GM21576 (cell line): Measurements from ENCODE around the gene FCRL2.
"Not testable (repeated sequence)": the region's sequence is repeated elsewhere in the genome, so short reads cannot be mapped to it uniquely, and the experiment has no call there.

Experiments used
- ATAC-seq: cut with Tn5 transposase; IDR thresholded peaks from one replicate; pipeline ENCODE4 v1.9.1; 2021; ENCODE audit warnings: mild to moderate bottlenecking, moderate library complexity; ENCODE audit not compliant: unreplicated experiment

The FCRL2 gene

DNA sequence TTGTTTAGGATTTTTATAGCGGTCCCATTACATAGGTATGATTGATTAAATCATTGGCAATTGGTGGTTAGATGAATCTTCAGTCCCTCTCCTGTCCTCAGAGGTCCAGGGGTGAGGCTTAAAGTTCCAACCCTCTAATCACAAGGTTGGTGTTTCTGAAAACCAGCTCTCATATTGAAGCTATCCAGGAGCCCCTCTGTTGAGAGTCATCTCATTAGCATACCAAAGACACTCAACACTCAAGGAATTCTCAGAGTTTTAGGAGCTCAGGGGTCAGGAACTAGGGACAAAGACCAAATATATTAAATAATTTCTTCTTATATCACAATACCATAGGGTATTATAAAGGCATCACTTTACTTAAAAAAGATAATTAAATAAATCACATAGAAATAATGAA is 23.3 kb downstream of the FCRL2 start:
- no peak for ATAC-seq

DNA sequence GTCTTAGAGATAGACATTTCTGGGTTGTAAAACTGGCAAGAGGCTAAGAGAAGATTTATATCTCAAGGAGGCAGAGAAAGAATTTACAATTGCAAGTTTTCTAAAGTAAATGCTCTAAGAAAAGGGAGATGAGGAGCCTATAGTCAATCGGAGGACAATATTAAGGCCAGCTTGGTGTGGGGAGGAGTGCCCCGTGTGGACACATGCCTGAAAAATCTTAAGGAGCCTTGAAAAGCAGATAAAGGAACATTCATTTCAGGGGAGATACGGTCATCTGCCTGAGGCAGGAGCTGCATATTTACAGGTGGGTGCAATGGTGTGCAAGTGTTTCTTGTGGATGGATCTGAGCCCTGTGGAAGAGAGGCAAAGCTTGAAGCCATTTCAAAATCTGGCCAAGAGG is 25.6 kb downstream of the FCRL2 start:
- ATAC-seq, result no peak

DNA sequence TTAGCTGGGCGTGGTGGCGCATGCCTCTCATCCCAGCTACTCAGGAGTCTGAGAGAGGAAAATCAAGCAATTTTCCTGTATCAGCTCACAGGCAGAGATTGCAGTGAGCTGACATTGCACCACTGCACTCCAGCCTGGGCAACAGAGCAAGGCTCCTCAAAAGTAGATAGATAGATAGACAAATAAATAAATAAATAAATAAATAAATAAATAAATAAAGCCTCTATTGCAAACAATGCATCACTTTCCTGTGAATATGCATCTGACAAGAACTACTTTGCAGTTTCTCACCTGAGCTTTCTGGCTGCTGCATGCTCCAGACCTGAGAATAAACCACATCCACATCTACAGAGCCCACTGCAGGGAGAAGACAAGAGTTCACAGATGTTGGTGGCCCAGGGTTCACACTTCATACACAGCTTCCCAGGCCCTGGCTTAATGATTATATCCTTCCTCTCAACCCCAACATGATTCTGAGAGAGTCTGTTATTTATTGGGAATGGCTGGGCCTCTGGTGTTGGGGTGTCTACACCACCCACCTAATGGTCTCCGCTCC is 28.6 kb downstream of the FCRL2 start:
- ATAC-seq, result no peak

DNA sequence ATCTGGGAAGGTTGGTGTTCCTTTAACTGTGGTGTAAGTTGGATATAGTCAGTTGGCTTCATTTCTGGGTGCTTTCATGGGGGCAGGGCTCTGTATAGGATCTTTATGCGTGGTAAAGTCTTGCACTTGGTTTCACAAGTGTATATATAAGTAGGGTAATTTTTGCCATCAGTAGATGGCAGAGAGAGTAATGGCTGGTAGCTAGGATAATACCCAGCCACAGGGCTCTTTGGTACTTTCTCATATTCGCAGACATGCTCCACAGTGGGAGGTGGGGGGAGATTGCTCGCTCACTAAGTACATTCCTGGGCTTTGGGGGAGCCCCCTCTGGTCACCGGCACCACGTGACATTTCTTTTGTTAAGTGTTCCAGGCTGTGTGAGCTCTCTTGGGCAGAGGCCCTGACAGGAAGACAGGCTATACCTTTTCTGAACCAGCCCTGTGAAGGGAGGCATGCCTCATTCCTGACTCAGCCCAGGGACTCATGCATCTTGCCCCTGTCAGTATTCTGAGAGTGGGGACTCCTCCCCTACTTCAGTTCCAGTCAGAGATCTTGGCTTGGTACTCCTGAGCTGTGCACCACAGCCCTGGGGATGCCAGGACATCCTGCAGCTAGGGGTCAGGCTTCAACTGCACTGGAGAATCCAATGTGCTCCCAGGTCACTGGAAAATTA is 37.6 kb downstream of the FCRL2 start:
- ATAC-seq, result no peak

DNA sequence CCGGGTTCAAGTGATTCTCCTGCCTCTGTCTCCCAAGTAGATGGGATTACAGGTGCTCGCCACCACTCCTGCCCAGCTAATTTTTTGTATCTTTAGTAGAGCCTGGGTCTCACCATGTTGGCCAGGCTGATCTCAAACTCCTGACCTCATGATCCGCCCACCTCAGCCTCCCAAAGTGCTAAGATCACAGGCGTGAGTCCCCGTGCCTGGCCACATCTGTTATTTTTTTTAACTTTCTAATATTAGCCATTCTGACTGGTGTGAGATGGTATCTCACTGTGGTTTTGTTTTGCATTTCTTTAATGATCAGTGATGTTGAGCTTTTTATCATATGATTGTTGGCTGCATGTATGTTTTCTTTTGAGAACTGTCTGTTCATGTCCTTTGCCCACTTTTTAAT is 40.9 kb downstream of the FCRL2 start:
- ATAC-seq, result not testable (repeated sequence)

DNA sequence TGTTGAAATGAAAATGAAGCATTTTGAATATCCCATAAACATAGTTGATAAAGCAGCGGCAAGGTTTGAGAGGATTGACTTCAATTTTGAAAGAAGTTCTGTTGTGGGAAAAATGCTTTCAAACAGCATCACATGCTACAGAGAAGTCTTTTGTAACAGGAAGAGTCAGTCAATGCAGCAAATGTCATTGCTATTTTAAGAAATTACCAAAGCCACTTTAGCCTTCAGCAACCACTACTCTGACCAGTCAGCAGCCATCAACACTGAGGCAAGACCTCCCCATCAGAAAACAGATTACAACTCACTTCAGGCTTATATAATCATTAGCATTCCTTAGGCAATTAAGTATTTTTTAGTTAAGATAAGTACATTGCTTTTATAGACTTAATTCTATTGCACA is 42.6 kb downstream of the FCRL2 start:
- ATAC-seq, result no peak

DNA sequence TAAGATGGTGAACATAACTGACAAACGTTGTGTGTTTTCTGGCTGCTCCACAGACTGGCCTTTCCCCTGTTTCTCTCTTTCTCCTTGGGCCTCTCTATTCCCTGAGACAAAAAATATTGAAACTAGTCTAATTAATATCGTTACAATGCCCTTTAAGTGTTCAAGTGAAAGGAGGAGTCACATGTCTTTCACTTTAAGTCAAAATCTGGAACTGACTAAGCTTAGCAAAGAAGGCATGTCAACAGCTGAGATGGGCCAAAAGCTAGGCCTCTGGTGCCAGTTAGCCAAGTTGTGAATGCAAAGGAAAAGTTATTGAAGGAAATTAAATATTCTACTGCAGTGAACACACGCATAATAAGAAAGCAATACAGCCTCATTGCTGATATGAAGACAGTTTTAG is 44.2 kb downstream of the FCRL2 start:
- ATAC-seq, result no peak

DNA sequence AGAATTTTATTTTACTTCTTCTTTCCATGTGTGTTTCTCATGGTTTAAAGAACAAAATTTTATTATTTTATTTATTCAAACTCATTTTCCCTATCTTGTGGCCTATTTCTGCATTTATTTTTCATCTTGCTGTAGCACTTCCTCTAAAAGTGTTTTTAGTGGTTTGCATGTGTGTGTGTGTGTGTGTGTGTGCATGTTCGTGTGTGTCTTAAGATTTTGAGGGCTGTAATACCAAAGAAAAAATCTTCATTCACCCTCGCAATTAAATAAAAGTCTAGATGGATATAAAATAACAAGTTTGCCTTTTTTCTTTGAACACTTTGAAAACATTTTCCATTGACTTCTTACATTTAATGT is 51.7 kb downstream of the FCRL2 start:
- ATAC-seq, result no peak

DNA sequence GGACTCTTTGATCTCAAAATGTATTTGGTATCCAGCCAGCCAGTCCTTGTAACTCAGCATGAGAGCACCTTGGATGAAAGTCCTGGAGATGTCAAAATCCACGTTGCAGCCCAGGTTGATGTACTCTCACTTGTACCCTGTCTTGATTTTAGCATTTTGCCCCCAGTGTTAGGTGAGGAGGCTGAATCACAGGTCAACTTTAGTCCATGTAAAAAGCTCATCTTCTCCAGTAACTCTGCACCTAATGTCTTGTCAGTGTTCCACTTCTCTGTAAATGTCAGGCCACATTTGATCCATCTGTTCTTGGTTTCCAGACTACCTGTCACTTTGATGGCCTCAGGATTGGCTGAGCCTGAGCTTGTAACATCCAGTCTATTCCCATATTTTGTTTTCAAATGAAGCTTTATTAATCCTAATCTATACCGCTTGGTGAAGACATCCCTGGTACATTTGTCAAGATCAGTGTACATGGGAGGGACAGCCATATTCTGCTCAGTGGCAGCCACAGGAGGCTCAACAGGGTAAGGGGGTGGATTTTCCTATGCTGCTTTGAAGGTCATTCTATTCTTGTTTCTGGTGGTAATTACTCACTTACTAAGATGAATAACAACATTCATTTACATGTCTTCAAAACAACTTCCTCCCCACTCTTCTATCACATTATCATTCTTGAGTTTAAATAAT is 52.3 kb downstream of the FCRL2 start:
- no peak for ATAC-seq

DNA sequence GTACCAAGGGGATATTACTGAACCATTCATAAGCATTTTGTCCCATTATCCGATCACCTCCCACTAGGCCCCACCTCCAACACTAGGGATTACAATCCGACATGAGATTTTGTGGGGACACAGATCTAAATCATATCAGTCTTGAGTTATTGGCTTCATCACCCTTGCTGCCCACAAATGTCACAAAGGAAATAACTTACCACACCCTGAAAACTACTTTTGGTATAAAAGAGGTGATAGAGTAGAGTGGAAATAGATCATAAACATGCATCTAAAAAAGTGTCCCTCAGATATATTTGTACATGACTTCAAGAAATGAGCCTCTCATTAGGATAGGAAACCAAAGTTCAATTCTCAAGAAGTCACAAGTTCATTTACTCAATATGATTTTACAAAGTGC is 53.8 kb downstream of the FCRL2 start:
- no peak for ATAC-seq

DNA sequence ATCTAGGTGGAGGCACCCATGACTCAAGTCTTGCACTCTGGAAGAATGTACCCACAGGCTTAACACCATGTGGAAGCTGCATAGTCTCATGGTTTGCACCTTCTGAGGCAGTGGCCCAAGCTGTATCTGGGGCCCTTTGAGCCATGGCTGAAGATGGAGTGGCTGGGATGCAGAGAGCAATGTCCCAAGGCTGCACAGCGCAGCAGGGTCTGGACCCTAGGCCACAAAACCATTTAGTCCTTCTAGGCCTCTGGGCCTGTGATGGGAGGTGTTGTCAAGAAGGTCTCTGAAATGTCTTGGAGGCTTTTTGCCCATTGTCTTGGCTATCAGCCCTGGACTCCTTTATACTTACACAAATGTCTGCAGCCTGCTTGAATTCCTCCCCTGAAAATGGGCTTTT is 54.9 kb downstream of the FCRL2 start:
- no peak for ATAC-seq

DNA sequence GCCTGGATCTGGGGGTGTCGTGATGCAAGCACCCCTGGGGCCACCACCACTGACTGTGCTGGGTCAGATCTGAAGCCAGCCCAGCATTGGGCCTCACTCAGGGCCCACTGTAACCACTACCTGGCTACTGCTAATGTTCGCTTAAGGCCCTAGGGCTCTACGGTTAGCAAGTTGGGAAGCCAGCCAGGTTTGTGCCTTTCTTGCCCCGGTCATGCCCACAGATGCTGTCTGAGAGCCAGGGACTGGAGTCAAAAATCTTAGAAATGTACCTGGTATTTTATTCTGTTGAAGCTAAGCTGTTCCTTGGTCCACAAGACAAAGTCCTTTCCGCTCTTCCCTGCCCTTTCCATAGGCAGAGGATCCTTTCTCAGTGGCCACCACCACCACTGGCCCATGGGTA is 61.2 kb downstream of the FCRL2 start:
- ATAC-seq, result no peak

DNA sequence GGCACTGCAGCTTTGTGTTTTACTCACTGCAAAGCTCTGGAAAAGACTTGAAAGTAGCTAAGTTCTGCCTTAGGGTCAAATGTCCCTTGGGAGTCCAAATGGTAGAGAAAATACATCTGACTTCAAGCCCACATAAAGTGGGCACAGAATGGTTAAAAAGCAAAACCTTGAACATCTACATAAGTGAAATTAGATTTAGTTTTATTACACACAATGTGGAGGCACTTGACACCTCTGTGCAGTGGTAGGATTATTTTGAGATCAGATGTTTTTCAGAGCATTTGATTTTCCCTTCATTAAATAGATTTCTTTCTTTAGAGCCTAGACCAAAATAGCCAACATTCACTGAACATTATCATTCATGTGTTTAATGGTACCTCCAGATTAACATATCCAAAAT is 65.1 kb downstream of the FCRL2 start:
- no peak for ATAC-seq

DNA sequence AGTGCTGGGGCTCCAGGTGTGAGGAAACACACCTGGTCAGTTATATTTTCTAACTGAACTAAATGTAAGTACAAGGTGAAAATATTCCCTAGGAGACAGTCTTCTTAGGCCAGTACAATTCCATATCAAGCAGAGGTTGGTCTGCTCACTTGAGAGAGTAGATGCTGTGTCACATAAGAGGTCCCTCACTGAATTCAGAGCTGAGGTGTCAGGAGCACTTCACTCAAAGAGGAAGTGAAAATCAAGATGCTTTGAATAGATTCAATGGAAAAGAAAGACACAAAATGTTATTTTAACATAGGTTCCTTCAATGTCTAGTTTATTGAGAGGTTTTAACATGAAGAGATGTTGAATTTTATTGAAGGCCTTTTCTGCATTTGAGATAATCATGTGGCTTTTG is 72.1 kb downstream of the FCRL2 start:
- no peak for ATAC-seq

DNA sequence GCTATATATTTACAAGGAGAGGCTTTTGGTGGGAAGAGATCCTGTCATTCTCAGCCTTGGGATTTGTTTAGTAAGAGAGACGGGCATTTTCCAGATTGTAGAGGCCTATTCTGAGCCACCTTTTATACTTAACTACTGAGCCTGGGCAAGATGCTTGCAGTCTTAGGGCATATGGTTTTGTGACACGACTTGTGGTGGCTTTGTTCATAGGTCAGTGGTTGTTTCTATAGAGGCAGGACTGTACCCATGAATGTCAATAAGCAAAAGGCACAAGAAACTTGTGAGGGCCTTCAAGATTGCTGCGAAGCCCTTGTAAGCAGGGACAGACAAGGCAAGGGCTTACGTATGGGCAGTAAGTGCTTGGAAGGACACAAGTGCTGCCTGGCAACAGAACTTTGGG is 73.0 kb downstream of the FCRL2 start:
- ATAC-seq, result no peak

DNA sequence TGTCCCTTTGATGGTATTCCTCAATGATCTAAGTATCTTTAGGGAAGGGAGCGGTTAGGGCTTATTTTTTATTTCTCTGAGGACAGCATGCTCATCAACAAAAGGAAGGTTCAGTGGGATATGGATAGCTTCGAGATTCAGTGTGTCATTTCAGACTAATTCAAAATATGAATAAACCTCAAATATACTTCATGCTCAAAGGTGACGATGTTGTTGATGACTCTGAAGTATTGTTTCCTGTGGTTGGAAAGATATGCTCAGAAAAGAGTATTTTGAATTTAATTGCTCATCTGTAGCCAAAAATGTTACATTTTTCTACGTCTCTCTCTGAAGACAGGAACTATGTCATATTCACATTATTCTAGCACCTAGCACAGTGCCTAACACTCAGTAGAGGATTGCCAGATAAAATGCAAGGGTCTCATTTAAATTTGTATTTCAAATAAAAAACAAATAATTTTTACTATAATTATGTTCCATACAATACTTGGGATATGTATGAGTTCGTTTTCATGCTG is 74.6 kb downstream of the FCRL2 start:
- no peak for ATAC-seq

DNA sequence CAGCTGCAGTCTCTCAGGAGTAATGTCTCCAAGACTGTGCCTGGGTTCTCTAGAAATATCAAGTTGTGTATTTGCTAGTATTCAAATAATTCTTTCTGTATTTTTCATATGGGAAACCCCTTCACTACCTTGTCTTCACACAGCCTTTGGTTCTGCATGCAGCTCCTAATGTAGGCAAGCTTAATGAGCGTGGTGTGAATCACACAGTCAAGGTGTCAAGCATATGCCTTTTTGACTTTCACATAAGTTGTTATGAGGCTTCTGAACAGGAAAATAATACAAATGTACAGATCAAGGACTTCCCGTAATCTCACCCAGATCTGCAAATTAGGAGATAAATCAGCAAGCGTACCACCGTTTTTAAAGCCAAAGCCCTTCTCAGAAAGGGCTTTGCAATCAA is 76.2 kb downstream of the FCRL2 start, which contains the start of gene FCRL3:
Gene FCRL3, minus strand, starts transcription at position 38 of the 400 bp plus-strand sequence. CDS start 280 bp downstream, outside the sequence.
- ATAC-seq, result no peak

DNA sequence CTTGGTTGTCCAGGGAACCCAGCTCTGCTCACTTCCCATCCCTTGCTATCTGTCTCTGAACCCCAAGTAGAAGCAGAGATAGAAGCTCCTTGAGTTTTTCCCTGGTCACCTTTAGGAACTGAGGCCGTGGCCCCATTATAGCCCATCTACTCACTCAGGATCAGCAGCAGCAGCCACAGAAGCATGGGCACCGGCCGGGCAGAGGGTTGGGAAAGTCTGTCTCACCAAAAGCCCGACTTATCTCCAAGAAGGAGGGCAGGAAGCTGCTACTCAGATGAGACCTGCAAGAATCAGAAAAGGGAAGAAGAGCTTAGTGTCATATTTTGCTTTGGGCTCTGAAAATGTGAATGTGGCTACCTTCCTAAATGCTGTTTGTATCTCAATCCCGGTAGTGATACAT is 76.6 kb downstream of the FCRL2 start:
- ATAC-seq, result no peak

DNA sequence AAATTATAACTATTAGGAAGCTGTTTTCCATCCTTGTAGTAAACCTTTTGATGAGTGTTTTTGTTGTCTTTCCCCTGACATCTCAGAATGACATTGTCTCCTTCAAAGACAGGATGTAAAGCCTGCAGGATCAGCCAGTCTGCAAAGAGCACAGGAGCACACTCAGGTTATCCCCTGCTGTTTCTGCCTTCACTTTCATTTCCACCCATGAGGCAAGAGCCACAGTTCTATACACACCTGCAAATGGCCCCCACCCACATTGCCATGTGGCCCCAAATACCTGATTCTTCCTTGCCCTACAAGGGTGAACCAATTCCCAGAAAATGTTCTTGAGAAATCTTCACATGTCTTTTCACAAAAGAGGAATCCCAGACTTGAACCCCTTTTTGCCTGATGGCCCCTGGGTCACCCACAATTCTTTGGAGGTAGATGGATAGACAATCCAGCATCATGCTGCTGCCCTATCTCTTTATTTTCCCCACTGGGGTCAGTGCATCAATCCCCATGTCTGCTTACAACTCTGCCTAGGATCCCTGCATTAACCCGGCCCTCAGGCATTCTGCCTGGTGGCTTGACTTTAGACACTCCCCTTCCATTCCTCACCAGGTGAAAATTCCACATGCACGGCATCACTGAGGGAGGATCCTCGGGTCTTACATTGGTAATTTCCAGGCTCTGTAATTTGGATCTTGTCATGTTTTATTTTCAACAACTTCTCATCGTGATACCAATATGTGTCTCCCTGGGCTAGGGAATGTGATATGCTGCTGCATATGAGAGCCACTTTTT is 79.0 kb downstream of the FCRL2 start:
- no peak for ATAC-seq

DNA sequence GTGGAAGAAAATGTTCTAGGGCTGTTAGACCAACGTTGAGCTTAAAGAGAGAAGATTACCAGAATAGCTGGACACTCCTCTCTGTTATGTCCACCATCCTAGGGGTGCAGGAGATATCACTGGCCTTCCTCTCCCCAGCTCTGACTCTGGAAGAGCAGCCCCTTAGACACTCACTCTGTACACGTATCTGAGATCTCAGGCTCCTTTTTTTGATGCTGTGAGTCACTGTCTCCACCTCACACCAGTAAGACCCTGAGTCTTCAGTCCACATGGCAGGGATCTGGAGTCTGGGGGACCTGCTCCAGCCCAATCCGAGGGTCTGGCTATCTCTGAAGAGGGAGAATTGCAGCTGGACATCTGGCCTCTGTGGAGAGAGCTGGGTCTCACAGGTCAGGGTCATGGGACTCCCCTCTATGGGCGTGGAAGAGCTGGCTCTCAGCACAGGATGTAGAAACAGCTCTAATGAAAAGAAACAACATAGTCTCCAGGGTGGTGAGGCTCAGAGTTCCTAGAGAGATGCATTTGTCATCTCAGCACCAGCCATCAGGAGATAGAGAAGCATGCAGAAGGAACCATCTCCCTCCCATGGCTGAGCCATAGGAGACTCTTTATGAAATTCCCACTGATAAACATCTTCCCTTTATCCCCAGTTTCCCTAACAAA is 79.8 kb downstream of the FCRL2 start:
- ATAC-seq, result no peak
